ENCODE data around the gene TRIM13.

TRIM13 gene

GRCh38 chr13:50030315-50030714, 33.5 kb downstream of the TRIM13 start:
- H3K4me3 ChIP-seq (ENCODE audit: low read depth, low read length): no peak overlapping the region
- DNase-seq (ENCODE audit: low read depth): no peak
- TF ChIP-seq, protein P1, sequence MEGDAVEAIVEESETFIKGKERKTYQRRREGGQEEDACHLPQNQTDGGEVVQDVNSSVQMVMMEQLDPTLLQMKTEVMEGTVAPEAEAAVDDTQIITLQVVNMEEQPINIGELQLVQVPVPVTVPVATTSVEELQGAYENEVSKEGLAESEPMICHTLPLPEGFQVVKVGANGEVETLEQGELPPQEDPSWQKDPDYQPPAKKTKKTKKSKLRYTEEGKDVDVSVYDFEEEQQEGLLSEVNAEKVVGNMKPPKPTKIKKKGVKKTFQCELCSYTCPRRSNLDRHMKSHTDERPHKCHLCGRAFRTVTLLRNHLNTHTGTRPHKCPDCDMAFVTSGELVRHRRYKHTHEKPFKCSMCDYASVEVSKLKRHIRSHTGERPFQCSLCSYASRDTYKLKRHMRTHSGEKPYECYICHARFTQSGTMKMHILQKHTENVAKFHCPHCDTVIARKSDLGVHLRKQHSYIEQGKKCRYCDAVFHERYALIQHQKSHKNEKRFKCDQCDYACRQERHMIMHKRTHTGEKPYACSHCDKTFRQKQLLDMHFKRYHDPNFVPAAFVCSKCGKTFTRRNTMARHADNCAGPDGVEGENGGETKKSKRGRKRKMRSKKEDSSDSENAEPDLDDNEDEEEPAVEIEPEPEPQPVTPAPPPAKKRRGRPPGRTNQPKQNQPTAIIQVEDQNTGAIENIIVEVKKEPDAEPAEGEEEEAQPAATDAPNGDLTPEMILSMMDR (IDR thresholded peaks at IDR 0.05; ENCODE audit: low read depth, low read length, missing control alignments): no peak

- no peak for DNase-seq (ENCODE audit: low read depth)
- TF ChIP-seq, protein P1 (IDR thresholded peaks at IDR 0.05; ENCODE audit: low read depth, low read length, missing control alignments): no peak
- no peak overlapping the region for H3K4me3 ChIP-seq (ENCODE audit: low read depth, low read length)
These were observed 36.9 kb downstream of the TRIM13 start for GRCh38 chr13:50033725-50034124.

DNA sequence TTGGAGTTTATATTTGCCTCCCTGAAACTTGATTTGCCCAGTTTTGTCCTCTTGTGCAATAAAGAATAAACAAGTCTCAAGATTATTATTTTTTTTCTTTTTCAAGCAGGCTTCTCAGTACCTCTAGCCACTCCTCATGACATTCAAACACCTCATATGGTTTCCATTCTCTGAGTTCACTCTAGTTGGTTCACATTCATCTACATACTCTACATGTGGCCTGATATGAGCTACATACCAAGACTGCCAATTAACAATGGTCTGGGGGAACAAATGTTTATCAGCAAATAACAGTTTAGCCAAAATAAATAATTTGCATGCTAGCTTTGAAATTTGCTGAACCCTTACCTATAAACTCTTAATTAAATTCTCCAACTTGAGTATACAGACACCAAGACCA, 40.9 kb downstream of the TRIM13 start:
- DNase-seq (ENCODE audit: low read depth): no peak
- TF ChIP-seq, protein P1 (IDR thresholded peaks at IDR 0.05; ENCODE audit: low read depth, low read length, missing control alignments): no peak
- H3K4me3 ChIP-seq (ENCODE audit: low read depth, low read length): no peak overlapping the region

DNA sequence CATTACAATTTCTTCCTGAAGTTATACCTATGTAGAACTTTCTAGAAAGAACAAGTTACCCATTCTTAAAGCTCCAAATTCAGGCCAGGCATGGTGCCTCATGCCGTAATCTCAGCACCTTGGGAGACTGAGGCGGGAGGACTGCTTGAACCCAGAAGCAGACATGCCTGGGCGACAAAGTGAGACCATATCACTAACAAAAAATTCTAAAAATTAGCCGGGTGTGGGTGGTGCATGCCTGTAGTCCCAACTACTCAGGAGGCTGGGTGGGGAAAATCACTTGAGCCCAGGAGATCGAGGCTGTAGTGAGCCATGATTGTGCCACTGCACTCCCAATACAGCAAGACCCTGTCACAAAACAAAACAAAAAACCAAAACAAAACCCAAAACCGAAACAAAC, 41.4 kb downstream of the TRIM13 start:
- TF ChIP-seq, protein P1 (IDR thresholded peaks at IDR 0.05; ENCODE audit: low read depth, low read length, missing control alignments): no peak
- no peak for DNase-seq (ENCODE audit: low read depth)
- H3K4me3 ChIP-seq (ENCODE audit: low read depth, low read length): no peak overlapping the region

- H3K4me3 ChIP-seq (ENCODE audit: low read depth, low read length): no peak overlapping the region
- DNase-seq (ENCODE audit: low read depth): no peak
- TF ChIP-seq, protein P1 (IDR thresholded peaks at IDR 0.05; ENCODE audit: low read depth, low read length, missing control alignments): no peak
These were observed 55.6 kb downstream of the TRIM13 start for GRCh38 chr13:50052478-50052877.

DNA sequence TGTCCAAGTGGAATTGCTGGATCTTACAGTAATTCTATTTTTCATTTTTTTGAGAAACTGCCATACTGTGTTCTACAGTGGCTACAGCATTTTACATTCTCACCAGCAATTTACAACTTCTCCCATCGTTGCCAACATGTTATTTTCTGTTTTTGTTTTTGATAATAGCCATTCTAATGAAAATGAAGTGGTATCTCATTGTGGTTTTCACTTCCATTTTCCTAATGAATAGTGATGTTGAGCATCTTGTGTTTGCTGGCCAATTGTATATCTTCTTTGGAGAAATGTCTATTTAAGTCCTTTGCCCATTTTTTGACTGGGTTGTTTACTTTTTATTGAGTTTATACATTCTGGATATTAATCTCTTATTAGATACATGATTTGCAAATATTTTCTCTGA, 57.0 kb downstream of the TRIM13 start:
- TF ChIP-seq, protein P1 (IDR thresholded peaks at IDR 0.05; ENCODE audit: low read depth, low read length, missing control alignments): no peak
- H3K4me3 ChIP-seq (ENCODE audit: low read depth, low read length): no peak overlapping the region
- no peak for DNase-seq (ENCODE audit: low read depth)

- no peak overlapping the region for H3K4me3 ChIP-seq (ENCODE audit: low read depth, low read length)
- TF ChIP-seq, protein P1 (IDR thresholded peaks at IDR 0.05; ENCODE audit: low read depth, low read length, missing control alignments): no peak
- no peak for DNase-seq (ENCODE audit: low read depth)
These were observed 58.6 kb downstream of the TRIM13 start for GRCh38 chr13:50055454-50055853.

Data from GM12864 (cell line).